ENCODE data around the gene MYO1H.

GRCh38 chr12:109482491-109482890 is 134.8 kb downstream of the MYO1H start:
- no peak for TF ChIP-seq JUNB (IDR thresholded peaks at IDR 0.05; ENCODE audit: unreplicated experiment)
- no peak for TF ChIP-seq CTCF (conservative IDR thresholded peaks at IDR 0.05; ENCODE audit: low read depth in 2 of 2)
- TF ChIP-seq EZH2phosphoT487 (IDR thresholded peaks at IDR 0.05; ENCODE audit: unreplicated experiment) = no peak

Data from GM23338 (cell line).